Measurements from ENCODE around the gene TTLL5.
A peak's percentile ranks its signal among the peaks of the same experiment; 100 is the strongest.

Gene TTLL5

DNA sequence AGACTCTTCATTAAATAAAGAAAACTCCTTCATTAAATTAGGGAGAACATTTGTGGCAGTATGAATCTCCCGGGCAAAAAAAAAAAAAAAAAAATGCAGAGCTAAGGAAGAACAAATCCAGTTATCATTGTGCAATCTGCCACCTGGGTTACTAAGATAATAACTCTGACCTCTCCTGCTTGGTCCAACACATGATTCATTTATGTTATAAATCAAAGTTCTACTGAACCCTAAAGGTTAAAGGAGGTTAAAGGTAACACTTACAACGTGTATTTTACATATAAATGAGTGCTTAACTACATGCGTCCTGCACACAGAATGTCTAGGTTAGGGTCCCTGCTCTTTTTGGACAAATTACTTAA is 316.5 kb downstream of the TTLL5 start:
- DNase-seq, result no peak

DNA sequence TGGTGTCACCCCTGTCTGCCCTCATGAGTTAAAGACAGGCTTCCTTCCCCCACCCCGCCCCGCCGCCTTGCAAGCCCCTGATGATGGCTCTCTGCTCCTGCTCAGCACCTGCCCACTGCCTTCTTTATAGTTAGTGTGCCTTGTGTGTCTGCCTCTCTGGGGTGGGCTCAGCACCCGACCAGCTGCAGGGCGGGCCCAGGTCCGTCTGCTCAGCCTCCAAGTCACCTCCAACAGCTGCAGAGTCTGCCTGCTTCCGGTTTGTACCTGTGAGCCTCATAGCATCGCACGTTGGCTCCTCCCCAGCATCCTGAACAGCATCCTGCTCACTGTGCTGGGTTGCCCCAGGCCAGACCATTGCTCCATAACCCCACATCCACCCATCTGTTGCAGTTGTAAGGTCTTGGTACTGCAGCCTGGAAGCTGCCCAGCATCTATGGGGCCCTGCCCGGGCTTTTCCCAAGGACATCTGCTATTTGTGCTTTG is 317.2 kb downstream of the TTLL5 start:
- peak in 4 of 6 experiments; percentile 11 to 39 (median 24) for DNase-seq

GRCh38 chr14:75979071-75979571 is 318.1 kb downstream of the TTLL5 start:
- DNase-seq, result peak in 4 of 6 experiments; percentile 4 to 17 (median 7)

DNA sequence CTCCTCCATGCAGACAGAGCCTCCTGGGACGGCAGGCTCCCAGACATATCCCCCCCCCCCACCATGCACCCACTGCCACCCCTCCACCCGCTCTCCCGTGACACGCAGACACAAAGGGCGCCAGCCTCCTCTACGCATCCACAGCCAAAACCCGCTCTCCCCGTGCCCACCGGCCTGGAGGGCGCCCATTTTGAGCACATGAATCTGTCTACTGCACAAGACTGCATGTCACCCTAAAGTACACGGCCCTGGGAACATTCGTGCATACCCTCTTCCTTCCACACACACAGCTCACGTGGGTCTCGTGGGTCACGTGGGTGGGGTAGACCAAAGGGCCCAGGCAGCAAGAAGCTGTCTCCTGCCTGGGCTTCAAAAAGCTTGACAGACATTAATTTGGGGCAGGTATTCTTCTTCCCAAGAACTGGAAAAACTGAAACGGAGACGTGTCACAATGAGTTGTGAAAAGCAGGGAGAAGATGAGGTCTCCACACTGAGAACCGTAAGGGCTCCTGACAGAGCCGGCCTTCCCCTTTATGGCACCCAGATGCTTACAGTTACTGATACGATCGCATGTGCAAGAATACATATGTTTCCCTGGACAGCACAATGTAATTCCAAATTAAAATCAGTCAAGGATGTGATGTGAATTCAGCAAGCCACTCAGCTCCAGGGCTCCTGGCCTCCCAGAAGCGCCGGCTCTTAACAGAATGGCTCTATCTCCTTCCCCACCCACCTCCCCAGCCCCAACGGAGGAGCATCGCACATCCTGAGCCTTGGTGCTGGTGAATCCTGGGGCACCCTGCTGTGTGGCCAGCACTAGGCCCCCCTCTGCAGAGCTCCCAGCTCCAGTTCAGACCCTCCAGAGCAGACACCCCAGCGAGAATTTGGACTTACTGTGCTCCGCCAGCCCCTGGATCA is 318.9 kb downstream of the TTLL5 start:
- no peak for DNase-seq

DNA sequence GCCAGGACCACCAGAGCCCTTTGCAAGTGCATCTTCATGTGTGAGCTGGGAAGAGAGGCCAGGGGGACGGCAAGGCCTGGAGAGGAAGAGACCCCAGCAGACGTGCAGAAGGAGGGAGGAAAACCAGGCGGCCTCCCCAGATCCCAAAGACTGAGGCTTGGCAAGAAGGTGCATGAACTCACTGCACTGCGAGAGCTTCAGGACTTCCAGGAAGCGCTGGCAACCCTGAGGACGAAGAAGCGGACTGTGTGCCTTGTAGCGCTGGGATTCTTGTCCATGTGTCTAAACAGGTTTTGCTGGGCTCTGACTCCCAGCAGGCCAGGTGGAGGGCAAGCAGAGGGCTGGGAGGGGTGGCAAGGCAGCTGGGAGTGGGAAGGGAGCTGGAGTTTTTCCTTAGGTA is 319.8 kb downstream of the TTLL5 start:
- DNase-seq, result no peak

- DNase-seq, result peak; percentile 46 to 81 (median 68)
Measured at GRCh38 chr14:75981426-75982265, 320.6 kb downstream of the TTLL5 start, which contains the start of gene TGFB3. Gene TGFB3, minus strand, starts transcription at chr14:75981995. Its CDS starts 1,102 bp downstream, at chr14:75980893.

DNA sequence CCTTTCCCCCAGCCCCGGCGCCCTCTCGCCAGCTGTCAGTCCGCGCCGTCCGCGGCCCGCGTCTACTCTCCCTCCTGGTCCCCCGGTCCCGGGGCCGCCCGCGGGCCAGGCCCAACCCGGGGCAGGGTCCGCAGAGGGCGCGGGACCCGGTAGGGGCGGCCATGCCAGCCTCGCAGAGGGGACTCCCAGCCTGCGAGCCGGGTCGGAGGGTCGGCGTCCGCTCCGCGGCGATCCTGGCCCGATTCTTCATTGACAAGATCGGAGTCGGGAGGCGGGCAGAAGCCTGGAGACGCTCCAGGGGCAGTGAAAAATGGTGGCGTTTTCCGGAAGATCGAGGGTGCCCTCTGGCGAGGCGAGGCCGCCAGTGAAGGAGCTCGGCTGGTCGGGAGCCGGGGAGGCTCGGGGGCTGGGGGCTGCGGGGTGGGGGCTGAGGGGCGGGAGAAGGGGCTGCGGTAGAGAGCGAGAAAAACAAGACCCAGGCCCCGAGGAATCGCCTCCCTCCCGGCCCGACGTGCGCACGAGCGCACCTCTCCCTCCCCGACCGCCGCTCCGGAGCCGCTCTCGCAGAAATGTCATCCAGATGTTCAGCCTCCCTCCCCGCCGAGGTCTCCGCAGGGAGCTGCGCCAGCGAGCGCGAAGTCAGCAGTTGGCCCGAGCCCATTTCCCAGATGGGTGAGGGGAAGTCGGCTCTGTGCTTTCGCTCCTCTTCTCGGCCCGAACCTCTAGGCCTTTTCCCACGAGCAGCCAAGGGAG is 321.4 kb downstream of the TTLL5 start:
- peak; percentile 52 to 87 (median 72) for DNase-seq

- no peak for DNase-seq
Measured at GRCh38 chr14:75983019-75983358, 321.9 kb downstream of the TTLL5 start.

DNA sequence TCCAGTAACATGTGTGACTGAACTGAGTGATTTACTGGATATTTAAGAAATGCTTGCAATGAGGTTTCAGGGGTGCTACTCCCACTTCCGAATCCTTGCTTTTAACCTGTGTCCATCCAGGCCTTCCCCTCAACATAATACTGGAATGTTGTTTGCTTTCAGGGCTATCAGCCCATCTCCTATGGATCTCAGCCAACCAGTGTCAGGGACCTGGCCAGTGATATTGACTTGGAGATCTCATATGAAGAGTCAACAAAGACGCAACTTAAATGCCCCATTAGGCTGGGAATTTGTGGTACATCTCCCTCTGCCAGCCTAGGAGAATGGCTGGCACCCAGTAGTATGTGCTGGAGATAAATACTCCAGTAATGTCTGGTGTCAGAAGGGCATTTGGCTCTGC is 323.6 kb downstream of the TTLL5 start:
- no peak for DNase-seq

- DNase-seq, result peak; percentile 81 to 90 (median 88)
Measured at GRCh38 chr14:75985618-75986438, 324.8 kb downstream of the TTLL5 start, which contains the start of gene IFT43. Gene IFT43, plus strand, starts transcription at chr14:75985763. Its CDS starts 24 bp downstream, at chr14:75985787.

DNA sequence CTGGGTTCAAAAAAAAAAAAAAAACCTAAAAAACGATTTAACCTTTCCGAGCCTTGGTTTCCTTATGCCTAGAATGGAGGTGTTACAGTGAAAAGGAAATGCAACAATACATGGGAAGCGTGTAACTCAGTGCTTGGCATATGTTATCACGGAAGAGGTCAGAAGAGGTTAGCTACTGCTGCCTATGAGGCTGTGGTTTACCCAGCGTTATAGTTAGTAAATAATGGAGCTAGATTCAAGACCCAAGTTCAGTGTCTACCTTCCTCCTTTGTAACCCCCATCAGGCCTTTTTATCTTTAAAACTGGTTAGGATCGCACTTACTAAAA is 325.4 kb downstream of the TTLL5 start:
- DNase-seq, result no peak

- no peak for DNase-seq
Measured at GRCh38 chr14:75987201-75987970, 326.3 kb downstream of the TTLL5 start.

- DNase-seq, result no peak
Measured at GRCh38 chr14:75989134-75989533, 328.1 kb downstream of the TTLL5 start.

- DNase-seq, result no peak
Measured at GRCh38 chr14:75990297-75990696, 329.3 kb downstream of the TTLL5 start.

DNA sequence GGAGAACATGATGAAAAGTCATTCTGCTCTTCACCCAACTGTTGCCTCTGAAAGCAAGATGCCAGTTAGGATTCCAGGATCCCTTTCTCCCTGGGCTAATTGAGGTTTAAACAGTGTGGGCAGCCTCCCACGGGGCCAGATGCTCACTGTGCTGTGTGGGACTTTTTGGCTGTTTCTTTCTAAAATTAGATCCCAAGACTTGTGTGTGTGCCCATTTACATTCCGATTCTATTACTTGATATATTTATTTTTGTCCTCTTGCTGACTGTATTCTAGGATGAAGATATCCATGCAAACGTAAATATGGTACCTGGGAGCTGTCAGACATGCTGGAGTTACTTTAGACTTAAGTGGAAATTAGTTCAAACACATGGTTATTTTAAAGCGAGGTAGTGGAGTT is 330.7 kb downstream of the TTLL5 start:
- DNase-seq, result no peak

DNA sequence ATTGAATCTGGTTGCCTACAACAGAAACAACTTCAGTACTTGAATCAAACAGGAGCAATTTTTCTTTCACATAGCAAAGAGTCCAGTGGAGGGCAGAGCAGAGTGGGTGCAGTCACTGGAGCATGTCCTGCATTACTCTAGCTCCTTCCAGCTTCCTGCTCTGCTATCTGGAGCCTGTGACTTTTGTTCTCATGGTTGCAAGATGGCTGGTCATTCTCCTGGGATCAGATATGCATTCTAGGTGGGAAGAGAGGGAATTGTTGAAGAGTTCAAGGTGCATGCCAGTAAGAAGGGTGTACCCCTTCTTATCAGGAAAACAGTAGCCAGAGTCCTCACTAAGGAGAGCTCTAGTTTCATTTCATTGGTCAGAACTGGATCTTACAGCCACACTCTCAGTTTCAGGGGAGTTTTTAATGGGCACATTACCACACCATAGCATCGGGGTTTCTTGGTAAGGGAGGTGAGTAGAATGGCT is 332.6 kb downstream of the TTLL5 start:
- no peak for DNase-seq

DNA sequence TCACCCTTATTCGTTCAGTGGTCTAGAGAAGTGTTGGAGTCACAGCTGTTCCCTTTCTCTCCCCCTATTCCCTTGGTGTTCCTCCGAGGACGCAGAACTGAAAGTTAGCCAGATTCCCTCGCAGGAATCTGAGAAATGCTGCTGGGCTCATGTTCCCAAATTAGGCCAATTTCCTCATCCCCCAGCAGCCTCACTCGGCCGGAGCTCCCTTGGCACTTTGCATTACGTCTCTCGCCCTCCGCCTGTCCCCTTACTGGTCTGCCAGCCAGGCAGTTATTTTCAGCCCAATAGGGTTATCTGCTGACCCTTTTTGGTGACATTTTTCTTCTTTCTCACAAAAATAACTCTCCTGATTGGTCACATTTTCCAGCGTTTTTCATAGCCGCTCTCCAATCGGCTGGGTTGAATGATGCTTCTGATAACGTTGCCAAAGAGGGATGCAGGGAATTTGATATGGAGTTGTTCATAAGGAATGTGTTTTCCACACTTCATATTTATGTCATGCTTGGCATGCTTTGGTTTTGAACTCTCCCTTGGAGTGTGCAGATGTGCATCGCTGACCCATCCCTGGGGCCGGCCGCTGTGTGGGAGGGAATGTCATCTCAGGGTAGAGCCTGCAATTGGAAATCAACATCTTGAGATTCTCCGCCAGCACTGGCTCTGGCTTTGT is 334.5 kb downstream of the TTLL5 start:
- no peak for DNase-seq

GRCh38 chr14:75996488-75996887 is 335.4 kb downstream of the TTLL5 start:
- DNase-seq, result no peak

DNA sequence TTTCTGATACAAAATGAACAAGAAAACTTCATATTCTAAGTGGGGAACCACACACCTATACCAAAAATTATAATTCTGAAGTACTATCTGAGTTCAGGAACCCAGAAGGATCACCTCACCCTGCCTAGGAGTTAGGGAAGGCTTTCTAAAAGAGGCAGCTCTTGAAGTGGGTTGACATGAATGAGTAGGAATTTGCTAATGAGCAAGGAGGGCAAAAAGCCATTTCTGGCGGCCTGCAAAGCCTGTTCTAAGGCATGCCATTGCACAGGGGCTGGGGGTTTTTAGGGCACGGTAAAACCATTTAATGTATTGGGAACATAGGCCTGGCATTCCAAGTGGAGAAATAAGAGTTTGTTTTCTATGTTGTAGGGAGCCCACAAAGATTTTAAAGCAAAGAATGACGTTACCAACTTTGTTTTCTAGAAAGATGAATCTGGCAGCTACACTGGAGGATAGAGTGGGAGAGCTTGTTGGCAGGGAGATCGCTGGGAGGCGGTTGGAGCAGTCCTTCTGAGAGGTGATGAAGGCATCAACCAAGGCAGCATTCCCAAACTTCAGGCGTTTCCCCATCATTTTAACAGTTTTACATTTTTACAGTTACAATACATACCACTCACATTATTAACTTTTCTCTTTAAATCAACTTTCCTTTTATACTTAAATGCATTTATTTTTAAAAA is 338.6 kb downstream of the TTLL5 start:
- no peak for DNase-seq

DNA sequence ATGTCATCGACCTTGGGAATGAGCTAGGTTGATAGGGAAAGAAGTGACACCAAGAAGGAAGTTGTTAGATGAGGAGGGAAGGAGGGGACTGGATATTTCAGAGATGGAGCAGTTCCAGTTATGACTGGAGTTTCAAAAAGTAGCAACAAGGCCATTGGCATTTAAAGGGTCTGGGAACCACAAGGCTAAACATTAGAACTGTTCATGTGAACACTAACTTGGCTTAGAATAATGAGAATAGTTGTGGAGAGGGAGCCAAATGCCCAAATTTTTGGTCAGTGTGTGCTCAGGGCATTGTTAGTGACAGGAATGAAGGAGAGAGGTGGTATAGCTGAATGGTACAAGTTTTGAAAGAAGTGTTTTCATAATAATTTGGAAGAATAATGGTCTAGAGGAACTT is 341.3 kb downstream of the TTLL5 start:
- no peak for DNase-seq

Data from stimulated activated naive CD4-positive, alpha-beta T cell (primary cell).